CD4-positive, alpha-beta T cell (primary cell): Measurements from ENCODE around the gene AKR1E2. TPM values are rescaled to one million over a fixed set of nuclear protein-coding genes. Genes with fewer than 3 reads are reported as not detected.

Experiments used
- ATAC-seq: fragments of 200-7000 bp; cut with Tn5 transposase; one replicate; pipeline ENCODE4 v1.10.0; 2022; ENCODE audit warnings: mild to moderate bottlenecking; ENCODE audit not compliant: poor library complexity
- CTCF ChIA-PET: fragments of 350-600 bp; sonication (Branson Sonifier 250); formaldehyde crosslinking; loops from one replicate; lab custom pipeline; 2021; ENCODE audit warnings: antibody characterized with exemption, inconsistent platforms; lab: Charles Lee
- POLR2A ChIA-PET: fragments of 350-600 bp; sonication (Branson Sonifier 250); formaldehyde crosslinking; loops from one replicate; lab custom pipeline; 2021; ENCODE audit warnings: antibody characterized with exemption, inconsistent platforms; lab: Charles Lee
- DNase-seq, 14 experiments: peaks; one replicate each; pipeline ENCODE4 v3.0.0-alpha.2; 2013 to 2020; ENCODE audit warnings: mixed read lengths in 2 of 14
- H3K27ac ChIP-seq, 2 donors: one replicate each; pipeline versions ENCODE4 v1.5.1 to v1.7.0; 2013; ENCODE audit warnings: low read length in 2 of 2, low read depth in 1 of 2, mild to moderate bottlenecking in 1 of 2
- H3K27me3 ChIP-seq, 2 experiments: 1 replicate in 1 of 2; 2 replicates in 1 of 2; pipeline versions ENCODE4 v1.6.1 to v1.7.0; 2013; ENCODE audit warnings: low read length in 2 of 2, control low read depth in 1 of 2, mild to moderate bottlenecking in 1 of 2, moderate library complexity in 1 of 2; ENCODE audit not compliant: insufficient read depth in 2 of 2, control insufficient read depth in 1 of 2
- H3K36me3 ChIP-seq: one replicate; pipeline ENCODE4 v1.6.1; 2013; ENCODE audit warnings: low read length, control low read depth; ENCODE audit not compliant: insufficient read depth
- H3K4me1 ChIP-seq: one replicate; pipeline ENCODE4 v1.6.1; 2013; ENCODE audit warnings: low read length, control low read depth; ENCODE audit not compliant: insufficient read depth
- H3K4me3 ChIP-seq: one replicate; pipeline ENCODE4 v1.5.1; 2013; ENCODE audit warnings: mild to moderate bottlenecking, low read length, moderate library complexity
- H3K9me3 ChIP-seq, 2 experiments: 1 replicate in 1 of 2; 2 replicates in 1 of 2; pipeline versions ENCODE4 v1.6.1 to v1.7.0; 2013; ENCODE audit warnings: low read length in 2 of 2, mild to moderate bottlenecking in 2 of 2, control low read depth in 1 of 2, moderate library complexity in 1 of 2; ENCODE audit not compliant: control insufficient read depth in 1 of 2, insufficient read depth in 1 of 2
- H3K27ac Mint-ChIP-seq: one replicate; pipeline ENCODE4 v1.8.0; 2020; ENCODE audit warnings: mixed read lengths
- H3K27me3 Mint-ChIP-seq: one replicate; pipeline ENCODE4 v1.8.0; 2021; ENCODE audit warnings: mixed read lengths
- H3K36me3 Mint-ChIP-seq: one replicate; pipeline ENCODE4 v1.8.0; 2021; ENCODE audit warnings: low read depth, mixed read lengths
- H3K4me1 Mint-ChIP-seq: one replicate; pipeline ENCODE4 v1.8.0; 2021; ENCODE audit warnings: low read depth, mixed read lengths
- H3K4me3 Mint-ChIP-seq: one replicate; pipeline ENCODE4 v1.8.0; 2020; ENCODE audit warnings: mild to moderate bottlenecking, mixed read lengths
- H3K9me3 Mint-ChIP-seq: one replicate; pipeline ENCODE4 v1.8.0; 2020; ENCODE audit warnings: mixed read lengths
- CTCF ChIP-seq: fragments of 200-600 bp; IDR thresholded peaks from one replicate; pipeline ENCODE4 v1.8.0; 2022; ENCODE audit warnings: antibody characterized with exemption, mild to moderate bottlenecking
- intact Hi-C, 2 experiments: fragments of 100-400 bp; cut with DNase I in 1 of 2; cut with micrococcal nuclease in 1 of 2; formaldehyde crosslinking; loops; one replicate each; pipeline versions ENCODE4 v1.15.1 to v1.9.0; 2023 to 2025; cut with DNase I, micrococcal nuclease
- total RNA-seq, 174 experiments: library from RNA in 2 of 174; stranded (reverse) in 2 of 174; gene quantifications; one replicate each; pipeline ENCODE4 v1.2.3 and lab custom pipeline; 2021 to 2026

Gene AKR1E2
- total RNA-seq, 2 experiments from 2014 or later: 26.0 to 30.4 TPM

GRCh38 chr10:4867109-4867519 is 41.1 kb downstream of the AKR1E2 start:
- no peaks in the 10 kb centered on the region for H3K36me3 ChIP-seq
- POLR2A ChIA-PET: no interaction called here
- no peaks in the 10 kb centered on the region for H3K27me3 Mint-ChIP-seq
- DNase-seq (no peak), ATAC-seq (no peak)
- peaks cover 7% of the 10 kb centered on the region for H3K4me1 Mint-ChIP-seq
- intact Hi-C loops: no loop called here
- H3K36me3 Mint-ChIP-seq: no peaks in the 10 kb centered on the region
- no peaks in the 10 kb centered on the region for H3K9me3 Mint-ChIP-seq
- H3K4me1 ChIP-seq: no peaks in the 10 kb centered on the region
- no peak for TF ChIP-seq CTCF
- no peaks in the 10 kb centered on the region for H3K27me3 ChIP-seq
- no peak overlapping the region for H3K4me3 Mint-ChIP-seq
- H3K27ac Mint-ChIP-seq: no peak overlapping the region
- H3K27ac ChIP-seq: no peak overlapping the region
- H3K9me3 ChIP-seq: no peaks in the 10 kb centered on the region
- H3K4me3 ChIP-seq: no peak overlapping the region
- CTCF ChIA-PET: interaction anchor here (0.7 kb wide), 1 partner anchor 665 kb away, joined by 4 read pairs; no protein-coding TSS in a partner anchor

GRCh38 chr10:4867520-4868356 is 41.7 kb downstream of the AKR1E2 start:
- Mint-ChIP-seq H3K4me1 (peaks cover 7% of the 10 kb centered on the region), H3K27ac (no peak overlapping the region), H3K27me3 (no peaks in the 10 kb centered on the region), H3K4me3 (no peak overlapping the region), H3K36me3 (no peaks in the 10 kb centered on the region), H3K9me3 (no peaks in the 10 kb centered on the region)
- CTCF ChIA-PET: interaction anchor here (1.5 kb wide), 1 partner anchor 18 kb away, joined by 6 read pairs; no protein-coding TSS in a partner anchor
- Histone ChIP-seq H3K27ac (no peak overlapping the region), H3K4me1 (no peaks in the 10 kb centered on the region), H3K27me3 (no peaks in the 10 kb centered on the region), H3K36me3 (no peaks in the 10 kb centered on the region), H3K4me3 (no peak overlapping the region), H3K9me3 (no peaks in the 10 kb centered on the region)
- TF ChIP-seq CTCF: no peak
- DNase-seq (no peak), ATAC-seq (no peak)
- intact Hi-C loops: no loop called here
- POLR2A ChIA-PET: no interaction called here

GRCh38 chr10:4868357-4868657 is 42.3 kb downstream of the AKR1E2 start:
- CTCF ChIA-PET: interaction anchor here (1.5 kb wide), 1 partner anchor 19 kb away, joined by 6 read pairs; no protein-coding TSS in a partner anchor
- Mint-ChIP-seq H3K36me3 (peaks cover 3% of the 10 kb centered on the region), H3K27me3 (no peaks in the 10 kb centered on the region), H3K27ac (no peak overlapping the region), H3K4me1 (peaks cover 7% of the 10 kb centered on the region), H3K4me3 (no peak overlapping the region), H3K9me3 (no peaks in the 10 kb centered on the region)
- no peaks in the 10 kb centered on the region for H3K9me3 ChIP-seq
- H3K4me1 ChIP-seq: no peaks in the 10 kb centered on the region
- H3K27ac ChIP-seq: no peak overlapping the region
- POLR2A ChIA-PET: no interaction called here
- H3K36me3 ChIP-seq: no peaks in the 10 kb centered on the region
- H3K27me3 ChIP-seq: no peaks in the 10 kb centered on the region
- H3K4me3 ChIP-seq: no peak overlapping the region
- DNase-seq (no peak), ATAC-seq (no peak)
- intact Hi-C loops: no loop called here
- no peak for TF ChIP-seq CTCF
